GM12864 (cell line): ENCODE measurements around the gene BRIP1.

Experiments
- DNase-seq: peaks from one replicate; pipeline ENCODE4 v3.0.0-alpha.2; 2011; ENCODE audit warnings: low read depth
- H3K4me3 ChIP-seq: 2 replicates; pipeline ENCODE4 v1.5.1; 2011; ENCODE audit warnings: mild to moderate bottlenecking, low read depth, low read length, control low read depth
- TF ChIP-seq, protein P1 (sequence below): IDR thresholded peaks from 2 replicates; pipeline ENCODE4 v1.5.1; 2011; ENCODE audit warnings: low read depth, mild to moderate bottlenecking, moderate library complexity, low read length, control low read depth, inconsistent platforms; ENCODE audit errors: missing control alignments

The BRIP1 gene

DNA sequence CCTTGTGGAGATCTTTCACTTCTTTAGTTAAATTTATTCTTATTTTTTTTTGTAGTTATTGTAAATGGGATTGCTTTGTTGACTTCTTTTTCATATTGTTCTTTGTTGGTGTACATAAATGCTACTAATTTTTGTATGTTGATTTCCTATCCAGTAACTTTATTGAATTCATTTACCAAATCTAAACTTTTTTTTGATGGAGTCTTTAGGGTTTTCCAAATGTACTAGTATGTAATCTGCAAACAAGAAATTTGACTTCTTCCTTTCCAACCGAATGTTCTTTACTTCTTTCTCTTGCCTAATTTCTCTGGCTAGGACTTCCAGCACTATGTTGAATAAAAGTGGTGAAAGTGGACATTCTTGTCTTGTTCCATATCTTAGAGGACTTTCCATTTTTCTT lies 230.5 kb downstream of the BRIP1 start:
- DNase-seq = no peak
- TF ChIP-seq, protein P1, sequence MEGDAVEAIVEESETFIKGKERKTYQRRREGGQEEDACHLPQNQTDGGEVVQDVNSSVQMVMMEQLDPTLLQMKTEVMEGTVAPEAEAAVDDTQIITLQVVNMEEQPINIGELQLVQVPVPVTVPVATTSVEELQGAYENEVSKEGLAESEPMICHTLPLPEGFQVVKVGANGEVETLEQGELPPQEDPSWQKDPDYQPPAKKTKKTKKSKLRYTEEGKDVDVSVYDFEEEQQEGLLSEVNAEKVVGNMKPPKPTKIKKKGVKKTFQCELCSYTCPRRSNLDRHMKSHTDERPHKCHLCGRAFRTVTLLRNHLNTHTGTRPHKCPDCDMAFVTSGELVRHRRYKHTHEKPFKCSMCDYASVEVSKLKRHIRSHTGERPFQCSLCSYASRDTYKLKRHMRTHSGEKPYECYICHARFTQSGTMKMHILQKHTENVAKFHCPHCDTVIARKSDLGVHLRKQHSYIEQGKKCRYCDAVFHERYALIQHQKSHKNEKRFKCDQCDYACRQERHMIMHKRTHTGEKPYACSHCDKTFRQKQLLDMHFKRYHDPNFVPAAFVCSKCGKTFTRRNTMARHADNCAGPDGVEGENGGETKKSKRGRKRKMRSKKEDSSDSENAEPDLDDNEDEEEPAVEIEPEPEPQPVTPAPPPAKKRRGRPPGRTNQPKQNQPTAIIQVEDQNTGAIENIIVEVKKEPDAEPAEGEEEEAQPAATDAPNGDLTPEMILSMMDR = no peak

DNA sequence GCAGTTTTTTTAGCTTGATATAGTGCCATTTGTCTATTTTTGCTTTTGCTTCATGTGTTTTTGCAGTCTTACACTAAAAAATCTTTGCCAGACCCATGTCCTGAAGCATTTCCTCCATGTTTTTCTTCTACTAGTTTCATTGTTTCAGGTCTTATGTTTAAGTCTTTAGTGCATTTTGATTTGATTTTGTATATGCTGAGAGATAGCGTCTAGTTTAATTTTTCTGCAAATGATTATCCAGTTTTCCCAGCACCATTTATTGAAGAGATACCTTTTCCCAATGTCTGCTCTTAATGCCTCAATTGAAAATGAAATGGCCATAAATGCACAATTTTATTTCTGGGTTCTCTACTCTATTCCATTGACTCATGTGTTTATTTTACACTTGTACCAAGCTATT lies 231.5 kb downstream of the BRIP1 start:
- H3K4me3 ChIP-seq = no peak overlapping the region
- no peak for DNase-seq
- TF ChIP-seq, protein P1 = no peak

More for the DNA sequence above, 230.5 kb downstream of the BRIP1 start:
- no peak overlapping the region for H3K4me3 ChIP-seq
